Measurements from ENCODE around the gene RBM3. TPM values are rescaled to one million over a fixed set of nuclear protein-coding genes. Genes with fewer than 3 reads are reported as not detected.
A peak's percentile ranks its signal among the peaks of the same experiment; 100 is the strongest.

RBM3 gene
- polyA plus RNA-seq, 3 donors: 187 to 302 (median 203) TPM

DNA sequence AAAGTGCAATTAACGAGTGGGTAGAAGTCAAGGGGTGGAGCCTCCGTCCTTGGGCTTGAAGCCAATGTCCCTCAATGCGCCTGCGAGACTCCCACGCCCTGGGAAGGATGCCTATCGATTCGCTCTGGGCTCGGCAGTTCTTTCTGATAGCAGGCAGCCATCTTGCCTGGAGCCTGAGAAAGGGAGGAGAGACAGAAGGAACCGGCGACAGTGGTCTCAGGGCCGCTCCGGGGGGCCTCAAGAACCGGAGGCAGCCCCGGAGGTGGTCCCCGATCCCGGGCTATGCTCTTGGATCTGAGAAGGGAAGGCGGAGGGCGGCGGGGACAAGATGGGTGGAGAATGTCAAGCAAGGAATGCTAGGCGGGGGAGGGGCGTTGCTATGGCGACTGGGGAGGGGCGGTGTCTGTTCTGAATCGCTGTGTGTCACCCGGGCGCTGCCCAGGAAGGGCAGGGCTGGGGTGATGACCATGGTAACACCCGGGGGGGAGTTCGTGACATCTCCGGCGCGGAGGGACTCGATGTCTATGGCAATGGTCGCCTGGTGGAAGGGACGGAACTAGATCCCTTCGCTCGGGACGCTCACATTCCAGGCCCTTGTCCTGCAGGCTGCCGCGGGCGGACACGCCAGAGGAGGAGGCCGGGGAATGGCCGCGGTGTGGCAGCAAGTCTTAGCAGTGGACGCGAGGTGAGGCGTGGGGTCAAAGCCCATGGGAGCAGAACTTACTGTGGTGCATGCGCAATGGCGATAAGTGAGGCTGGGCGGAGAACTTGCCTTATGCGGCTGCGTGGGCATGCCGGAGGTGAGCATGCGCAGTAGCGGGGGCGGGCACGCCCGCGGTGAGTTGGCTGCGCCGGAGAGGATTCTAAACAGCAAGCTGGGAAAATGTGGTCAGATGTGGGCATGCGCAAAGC, 23.3 kb downstream of the RBM3 start, which contains the start of gene WDR13:
WDR13 (plus strand) TSS at position 140 of the 912 bp plus-strand sequence; CDS start at position 645, 505 bp downstream.
- peak within 1 kb of the TSS; percentile 99 to 100 (median 100) for H3K27ac Mint-ChIP-seq
- peaks cover 26 to 37% of the 10 kb centered on the region in 2 donors for H3K36me3 Mint-ChIP-seq
- Histone ChIP-seq H3K9me3 (replicated peaks in 1 of 2; ENCODE audit: control insufficient read depth in 1 of 2, insufficient read depth in 1 of 2, low read length in 2 of 2) (no peaks in the 10 kb centered on the region), H2AFZ (ENCODE audit: insufficient read depth, low read depth, low read length, poor library complexity, severe bottlenecking) (peak within 1 kb of the TSS; percentile 78), H3K4me3 (replicated peaks in 1 of 3; ENCODE audit: low read depth in 2 of 3, low read length in 3 of 3) (peak within 1 kb of the TSS; percentile 52 to 89 (median 67)), H3K9ac (ENCODE audit: insufficient read depth, low read length, poor library complexity, severe bottlenecking) (peak within 1 kb of the TSS; percentile 92), H4K20me1 (ENCODE audit: insufficient read depth, low read length) (no peaks in the 10 kb centered on the region), H3K27me3 (ENCODE audit: control insufficient read depth in 2 of 2, insufficient read depth in 2 of 2, low read length in 2 of 2) (no peaks in the 10 kb centered on the region), H3K4me2 (replicated peaks; ENCODE audit: extremely low read depth, low read length, poor library complexity, severe bottlenecking) (peak within 1 kb of the TSS; percentile 70), H3K36me3 (replicated peaks in 1 of 2; ENCODE audit: control insufficient read depth in 1 of 2, insufficient read depth in 2 of 2, low read length in 2 of 2) (peaks cover 30 to 37% of the 10 kb centered on the region in 2 donors), H3K79me2 (ENCODE audit: insufficient read depth, low read length) (no peaks in the 10 kb centered on the region), H3K4me1 (ENCODE audit: control insufficient read depth in 1 of 2, insufficient read depth in 2 of 2, low read length in 2 of 2) (peaks cover 6 to 7% of the 10 kb centered on the region in 2 donors), H3K27ac (ENCODE audit: low read depth in 1 of 2, low read length in 2 of 2) (peak within 1 kb of the TSS; percentile 97 to 99)
- peaks cover 0 to 3% (median 1%) of the 10 kb centered on the region in 3 donors for H3K27me3 Mint-ChIP-seq (ENCODE audit: low read depth in 3 of 3)
- intact Hi-C loops (cut with micrococcal nuclease): no loop called here
- H3K4me1 Mint-ChIP-seq: peaks cover 6% of the 10 kb centered on the region
- DNase-seq: peak; percentile 80 to 89 (median 87)
- peaks cover 0 to 9% (median 7%) of the 10 kb centered on the region in 7 donors for H3K9me3 Mint-ChIP-seq
- 0% methylated on average over 35 of the region's 62 CpGs for WGBS (ENCODE audit: insufficient coverage)
- TF ChIP-seq, protein P1, sequence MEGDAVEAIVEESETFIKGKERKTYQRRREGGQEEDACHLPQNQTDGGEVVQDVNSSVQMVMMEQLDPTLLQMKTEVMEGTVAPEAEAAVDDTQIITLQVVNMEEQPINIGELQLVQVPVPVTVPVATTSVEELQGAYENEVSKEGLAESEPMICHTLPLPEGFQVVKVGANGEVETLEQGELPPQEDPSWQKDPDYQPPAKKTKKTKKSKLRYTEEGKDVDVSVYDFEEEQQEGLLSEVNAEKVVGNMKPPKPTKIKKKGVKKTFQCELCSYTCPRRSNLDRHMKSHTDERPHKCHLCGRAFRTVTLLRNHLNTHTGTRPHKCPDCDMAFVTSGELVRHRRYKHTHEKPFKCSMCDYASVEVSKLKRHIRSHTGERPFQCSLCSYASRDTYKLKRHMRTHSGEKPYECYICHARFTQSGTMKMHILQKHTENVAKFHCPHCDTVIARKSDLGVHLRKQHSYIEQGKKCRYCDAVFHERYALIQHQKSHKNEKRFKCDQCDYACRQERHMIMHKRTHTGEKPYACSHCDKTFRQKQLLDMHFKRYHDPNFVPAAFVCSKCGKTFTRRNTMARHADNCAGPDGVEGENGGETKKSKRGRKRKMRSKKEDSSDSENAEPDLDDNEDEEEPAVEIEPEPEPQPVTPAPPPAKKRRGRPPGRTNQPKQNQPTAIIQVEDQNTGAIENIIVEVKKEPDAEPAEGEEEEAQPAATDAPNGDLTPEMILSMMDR (IDR thresholded peaks at IDR 0.05): no peak
- peak within 1 kb of the TSS; percentile 92 to 97 for H3K4me3 Mint-ChIP-seq

- H3K4me2 ChIP-seq (replicated peaks; ENCODE audit: extremely low read depth, low read length, poor library complexity, severe bottlenecking): peak overlapping the region; percentile 70
- DNase-seq: no peak
- H3K4me1 ChIP-seq (ENCODE audit: control insufficient read depth in 1 of 2, insufficient read depth in 2 of 2, low read length in 2 of 2): peaks cover 6 to 7% of the 10 kb centered on the region in 2 donors
- peaks cover 6% of the 10 kb centered on the region for H3K4me1 Mint-ChIP-seq
- H3K9me3 Mint-ChIP-seq: peaks cover 0 to 9% (median 7%) of the 10 kb centered on the region in 7 donors
- WGBS (ENCODE audit: insufficient coverage): 97% methylated on average over 21 of the region's 25 CpGs
- no peaks in the 10 kb centered on the region for H3K27me3 ChIP-seq (ENCODE audit: control insufficient read depth in 2 of 2, insufficient read depth in 2 of 2, low read length in 2 of 2)
- no peaks in the 10 kb centered on the region for H3K79me2 ChIP-seq (ENCODE audit: insufficient read depth, low read length)
- peak overlapping the region in 1 of 2 donors; percentile 99 for H3K27ac ChIP-seq (ENCODE audit: low read depth in 1 of 2, low read length in 2 of 2)
- peak overlapping the region; percentile 92 for H3K9ac ChIP-seq (ENCODE audit: insufficient read depth, low read length, poor library complexity, severe bottlenecking)
- peak overlapping the region; percentile 12 to 97 for H3K4me3 Mint-ChIP-seq
- peaks cover 0 to 3% (median 1%) of the 10 kb centered on the region in 3 donors for H3K27me3 Mint-ChIP-seq (ENCODE audit: low read depth in 3 of 3)
- peaks cover 32 to 47% of the 10 kb centered on the region in 2 donors for H3K36me3 Mint-ChIP-seq
- peaks cover 32 to 46% of the 10 kb centered on the region in 2 donors for H3K36me3 ChIP-seq (replicated peaks in 1 of 2; ENCODE audit: control insufficient read depth in 1 of 2, insufficient read depth in 2 of 2, low read length in 2 of 2)
- H3K9me3 ChIP-seq (replicated peaks in 1 of 2; ENCODE audit: control insufficient read depth in 1 of 2, insufficient read depth in 1 of 2, low read length in 2 of 2): no peaks in the 10 kb centered on the region
- H3K4me3 ChIP-seq (replicated peaks in 1 of 3; ENCODE audit: low read depth in 2 of 3, low read length in 3 of 3): peak overlapping the region in 2 of 3 experiments; percentile 67 to 89
- no peak overlapping the region for H2AFZ ChIP-seq (ENCODE audit: insufficient read depth, low read depth, low read length, poor library complexity, severe bottlenecking)
- H4K20me1 ChIP-seq (ENCODE audit: insufficient read depth, low read length): no peaks in the 10 kb centered on the region
- peak overlapping the region in 5 of 7 donors; percentile 99 to 100 (median 99) for H3K27ac Mint-ChIP-seq
- intact Hi-C loops (cut with micrococcal nuclease): no loop called here
- TF ChIP-seq, protein P1 (IDR thresholded peaks at IDR 0.05): no peak
Measured at GRCh38 chrX:48598614-48599013, 24.3 kb downstream of the RBM3 start.

All from CD14-positive monocyte (primary cell).